Uterus (tissue), 4 donors: ENCODE measurements around the gene STX18. TPM values are rescaled to one million over a fixed set of nuclear protein-coding genes. Genes with fewer than 3 reads are reported as not detected.
"Not testable (repeated sequence)": the region's sequence is repeated elsewhere in the genome, so short reads cannot be mapped to it uniquely, and the experiment has no call there.

Experiments
- DNase-seq, 2 donors: peaks; one replicate each; pipeline ENCODE4 v3.0.0-alpha.2; 2019 to 2020
- H3K27ac ChIP-seq, 2 donors: fragments of 200-600 bp; sonication (generic); 1 replicate in 1 of 2; 2 replicates in 1 of 2; pipeline ENCODE4 v1.5.1; 2016 to 2018
- H3K27me3 ChIP-seq, 2 donors: fragments of 200-600 bp; sonication (generic); one replicate each; pipeline ENCODE4 v1.5.1; 2018 to 2019; ENCODE audit warnings: control low read depth in 1 of 2
- H3K36me3 ChIP-seq, 2 donors: fragments of 200-600 bp; sonication (generic); one replicate each; pipeline ENCODE4 v1.5.1; 2019; ENCODE audit warnings: control low read depth in 1 of 2
- H3K4me1 ChIP-seq, 2 donors: fragments of 200-600 bp; sonication (generic); one replicate each; pipeline ENCODE4 v1.5.1; 2018 to 2019; ENCODE audit warnings: control low read depth in 1 of 2
- H3K4me3 ChIP-seq, 2 donors: fragments of 200-600 bp; sonication (generic); 1 replicate in 1 of 2; 2 replicates in 1 of 2; pipeline ENCODE4 v1.5.1; 2018 to 2019; ENCODE audit warnings: mild to moderate bottlenecking in 1 of 2
- H3K9me3 ChIP-seq, 2 donors: fragments of 200-600 bp; sonication (generic); one replicate each; pipeline ENCODE4 v1.5.1; 2019; ENCODE audit warnings: control low read depth in 1 of 2
- POLR2A ChIP-seq, 2 donors: fragments of 450-650 bp; IDR thresholded peaks; one replicate each; pipeline ENCODE4 v1.6.1; 2016; ENCODE audit warnings: antibody characterized with exemption in 2 of 2, mild to moderate bottlenecking in 1 of 2, moderate library complexity in 1 of 2
- intact Hi-C: fragments of 100-400 bp; cut with DNase I; formaldehyde crosslinking; loops from one replicate; pipeline ENCODE4 v1.15.1; 2023; ENCODE audit warnings: low total_unique reads
- total RNA-seq, 4 donors: library from RNA; depleted of rRNA in 3 of 4; stranded (reverse); fragments of >200 nt in 3 of 4; gene quantifications; one replicate each; pipeline versions ENCODE4 v1.1.0 to v1.2.4, GENCODE V29; 2014 to 2023
- TF ChIP-seq, protein P1 (sequence below), 4 experiments: fragments of 200-600 bp in 2 of 4; fragments of 450-650 bp in 2 of 4; sonication (generic) in 2 of 4; IDR thresholded peaks; one replicate each; pipeline ENCODE4 v1.5.1; 2016 to 2019; ENCODE audit warnings: antibody characterized with exemption in 4 of 4, mild to moderate bottlenecking in 2 of 4, moderate library complexity in 1 of 4
- donor health status: DM: yes; HTN: yes; CAD: no.

Gene STX18
- total RNA-seq, 4 donors from 2014 or later, result 6.4 to 62.5 (median 28.9) TPM

DNA sequence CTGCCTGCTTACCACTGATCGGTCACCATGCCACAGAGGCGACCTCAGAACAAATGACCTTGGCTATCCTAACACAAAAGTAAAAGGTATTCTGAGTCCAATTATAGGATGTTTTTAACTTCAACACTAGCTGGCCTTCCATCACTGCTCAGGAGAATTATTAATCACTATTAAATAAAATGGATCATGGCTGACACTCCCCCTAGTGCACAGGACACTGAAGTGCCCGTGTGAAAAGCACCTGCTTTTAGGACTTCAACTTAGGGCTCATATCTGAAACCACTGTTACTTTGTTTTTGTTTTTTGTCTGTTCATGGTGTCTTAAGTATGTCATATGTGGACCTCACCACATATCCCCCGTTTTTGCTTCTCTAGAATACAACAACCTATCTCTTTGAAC, 33.9 kb downstream of the STX18 start:
- Histone ChIP-seq H3K36me3 (no peaks in the 10 kb centered on the region), H3K27ac (peak overlapping the region in 1 of 2 donors; percentile 69), H3K9me3 (no peaks in the 10 kb centered on the region), H3K27me3 (no peaks in the 10 kb centered on the region), H3K4me3 (no peak overlapping the region), H3K4me1 (no peaks in the 10 kb centered on the region)
- DNase-seq, result no peak
- intact Hi-C loops, result no loop called here
- no peak for TF ChIP-seq POLR2A (IDR thresholded peaks at IDR 0.05)
- TF ChIP-seq, protein P1, sequence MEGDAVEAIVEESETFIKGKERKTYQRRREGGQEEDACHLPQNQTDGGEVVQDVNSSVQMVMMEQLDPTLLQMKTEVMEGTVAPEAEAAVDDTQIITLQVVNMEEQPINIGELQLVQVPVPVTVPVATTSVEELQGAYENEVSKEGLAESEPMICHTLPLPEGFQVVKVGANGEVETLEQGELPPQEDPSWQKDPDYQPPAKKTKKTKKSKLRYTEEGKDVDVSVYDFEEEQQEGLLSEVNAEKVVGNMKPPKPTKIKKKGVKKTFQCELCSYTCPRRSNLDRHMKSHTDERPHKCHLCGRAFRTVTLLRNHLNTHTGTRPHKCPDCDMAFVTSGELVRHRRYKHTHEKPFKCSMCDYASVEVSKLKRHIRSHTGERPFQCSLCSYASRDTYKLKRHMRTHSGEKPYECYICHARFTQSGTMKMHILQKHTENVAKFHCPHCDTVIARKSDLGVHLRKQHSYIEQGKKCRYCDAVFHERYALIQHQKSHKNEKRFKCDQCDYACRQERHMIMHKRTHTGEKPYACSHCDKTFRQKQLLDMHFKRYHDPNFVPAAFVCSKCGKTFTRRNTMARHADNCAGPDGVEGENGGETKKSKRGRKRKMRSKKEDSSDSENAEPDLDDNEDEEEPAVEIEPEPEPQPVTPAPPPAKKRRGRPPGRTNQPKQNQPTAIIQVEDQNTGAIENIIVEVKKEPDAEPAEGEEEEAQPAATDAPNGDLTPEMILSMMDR (IDR thresholded peaks at IDR 0.05), result peak in 3 of 4 experiments; percentile 10 to 24 (median 16)

- Histone ChIP-seq H3K4me3 (no peak overlapping the region), H3K9me3 (no peaks in the 10 kb centered on the region), H3K36me3 (no peaks in the 10 kb centered on the region), H3K27ac (peak overlapping the region in 1 of 2 donors; percentile 69), H3K27me3 (no peaks in the 10 kb centered on the region), H3K4me1 (no peaks in the 10 kb centered on the region)
- no peak for DNase-seq
- intact Hi-C loops, result no loop called here
- TF ChIP-seq POLR2A (IDR thresholded peaks at IDR 0.05), result no peak
- TF ChIP-seq, protein P1 (IDR thresholded peaks at IDR 0.05), result no peak
These were observed 34.4 kb downstream of the STX18 start for GRCh38 chr4:4507403-4507802.

DNA sequence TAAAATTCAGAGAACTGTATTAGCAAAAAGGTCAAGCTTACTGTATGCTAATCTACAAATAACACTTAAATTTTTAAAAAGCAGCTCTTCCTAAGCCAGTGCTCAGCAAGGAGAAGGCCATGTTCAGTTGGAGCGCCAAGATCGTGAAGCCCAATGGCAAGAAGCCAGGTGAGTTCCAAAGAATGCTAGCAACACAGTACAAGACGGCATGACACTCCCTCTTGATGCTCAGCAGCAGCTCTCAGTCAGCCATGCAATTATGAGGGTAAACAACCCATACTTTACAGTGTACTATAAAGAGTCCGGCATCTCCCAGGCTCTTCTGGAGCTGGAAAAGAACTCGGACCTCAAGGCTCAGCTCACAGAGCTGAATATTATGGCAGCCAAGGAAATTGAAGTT, 34.9 kb downstream of the STX18 start:
- peak; percentile 38 to 42 for DNase-seq
- Histone ChIP-seq H3K36me3 (no peaks in the 10 kb centered on the region), H3K4me1 (no peaks in the 10 kb centered on the region), H3K27me3 (no peaks in the 10 kb centered on the region), H3K27ac (peak overlapping the region in 1 of 2 donors; percentile 69), H3K9me3 (no peaks in the 10 kb centered on the region), H3K4me3 (no peak overlapping the region)
- intact Hi-C loops, result no loop called here
- no peak for TF ChIP-seq POLR2A (IDR thresholded peaks at IDR 0.05)
- TF ChIP-seq, protein P1 (IDR thresholded peaks at IDR 0.05), result no peak

GRCh38 chr4:4505211-4505610, 36.6 kb downstream of the STX18 start:
- peak overlapping the region in 1 of 2 donors; percentile 31 for H3K27ac ChIP-seq
- H3K9me3 ChIP-seq, H3K27me3 ChIP-seq, intact Hi-C loops, H3K4me3 ChIP-seq, DNase-seq, H3K36me3 ChIP-seq, H3K4me1 ChIP-seq: not testable (repeated sequence)

- intact Hi-C loops, result no loop called here
- TF ChIP-seq, protein P1 (IDR thresholded peaks at IDR 0.05), result no peak
- TF ChIP-seq POLR2A (IDR thresholded peaks at IDR 0.05), result no peak
These were observed 37.1 kb downstream of the STX18 start for GRCh38 chr4:4504783-4505182.

More at GRCh38 chr4:4504783-4505182, 37.1 kb downstream of the STX18 start:
- DNase-seq, result no peak
- H3K4me3 ChIP-seq, result no peak overlapping the region
- H3K36me3 ChIP-seq, result no peaks in the 10 kb centered on the region
- no peaks in the 10 kb centered on the region for H3K4me1 ChIP-seq
- H3K27ac ChIP-seq, result peak overlapping the region in 1 of 2 donors; percentile 31
- no peaks in the 10 kb centered on the region for H3K27me3 ChIP-seq
- no peaks in the 10 kb centered on the region for H3K9me3 ChIP-seq
